ENCODE measurements around the gene THAP11. TPM values are rescaled to one million over a fixed set of nuclear protein-coding genes. Genes with fewer than 3 reads are reported as not detected.
A peak's percentile ranks its signal among the peaks of the same experiment; 100 is the strongest.

The THAP11 gene
- total RNA-seq, 1 experiment from 2014 or later, result 20.5 TPM

GRCh38 chr16:67801241-67801640, 40.9 kb upstream of the THAP11 start:
- Mint-ChIP-seq H3K9me3 (ENCODE audit: unreplicated experiment) (no peaks in the 10 kb centered on the region), H3K4me3 (ENCODE audit: unreplicated experiment) (no peak overlapping the region), H3K27ac (ENCODE audit: low read depth, unreplicated experiment) (no peak overlapping the region), H3K4me1 (ENCODE audit: insufficient read depth, unreplicated experiment) (peaks cover 19% of the 10 kb centered on the region), H3K36me3 (ENCODE audit: insufficient read depth, unreplicated experiment) (peaks cover 58% of the 10 kb centered on the region), H3K27me3 (ENCODE audit: insufficient read depth, unreplicated experiment) (no peaks in the 10 kb centered on the region)
- ChIA-PET POLR2A (interaction anchor here (1.0 to 1.6 kb wide), 3 partner anchors 15 to 134 kb away, joined by 3 read pairs; partner anchors contain the start of gene GFOD2), CTCF (interaction anchor here (0.7 to 3.1 kb wide), 4 partner anchors 9 to 1110 kb away, joined by 3 to 21 read pairs (median 4); no protein-coding TSS in a partner anchor)
- intact Hi-C loops (cut with micrococcal nuclease), result loop anchor here (10.0 kb wide), 1 partner anchor 276 kb away; the partner anchor contains the start of gene RIPOR1
- no TSS peak for BruUV-seq (replicated peaks)
- DNase-seq (ENCODE audit: unreplicated experiment), result no peak
- TF ChIP-seq, protein P1, sequence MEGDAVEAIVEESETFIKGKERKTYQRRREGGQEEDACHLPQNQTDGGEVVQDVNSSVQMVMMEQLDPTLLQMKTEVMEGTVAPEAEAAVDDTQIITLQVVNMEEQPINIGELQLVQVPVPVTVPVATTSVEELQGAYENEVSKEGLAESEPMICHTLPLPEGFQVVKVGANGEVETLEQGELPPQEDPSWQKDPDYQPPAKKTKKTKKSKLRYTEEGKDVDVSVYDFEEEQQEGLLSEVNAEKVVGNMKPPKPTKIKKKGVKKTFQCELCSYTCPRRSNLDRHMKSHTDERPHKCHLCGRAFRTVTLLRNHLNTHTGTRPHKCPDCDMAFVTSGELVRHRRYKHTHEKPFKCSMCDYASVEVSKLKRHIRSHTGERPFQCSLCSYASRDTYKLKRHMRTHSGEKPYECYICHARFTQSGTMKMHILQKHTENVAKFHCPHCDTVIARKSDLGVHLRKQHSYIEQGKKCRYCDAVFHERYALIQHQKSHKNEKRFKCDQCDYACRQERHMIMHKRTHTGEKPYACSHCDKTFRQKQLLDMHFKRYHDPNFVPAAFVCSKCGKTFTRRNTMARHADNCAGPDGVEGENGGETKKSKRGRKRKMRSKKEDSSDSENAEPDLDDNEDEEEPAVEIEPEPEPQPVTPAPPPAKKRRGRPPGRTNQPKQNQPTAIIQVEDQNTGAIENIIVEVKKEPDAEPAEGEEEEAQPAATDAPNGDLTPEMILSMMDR (IDR thresholded peaks at IDR 0.05; ENCODE audit: unreplicated experiment), result no peak

DNA sequence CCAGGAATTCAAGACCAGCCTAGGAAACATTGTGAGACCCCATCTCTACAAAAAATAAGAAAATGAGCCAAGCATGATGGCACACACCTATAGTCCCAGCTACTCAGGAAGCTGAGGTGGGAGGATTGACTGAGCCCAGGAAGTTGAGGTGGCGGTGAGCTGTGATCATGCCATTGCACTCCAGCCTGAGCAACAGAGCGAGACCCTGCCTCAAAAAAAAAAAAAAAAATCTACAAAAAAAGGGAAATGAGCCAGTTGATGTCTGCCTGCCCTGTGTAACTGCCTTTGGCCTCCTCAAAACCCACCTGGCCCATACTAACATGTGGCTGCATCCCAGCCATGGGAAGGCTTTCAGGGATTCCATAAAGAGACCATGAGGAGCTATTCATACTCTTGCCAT, 40.2 kb upstream of the THAP11 start:
- POLR2A ChIA-PET, result interaction anchor here (1.1 to 1.6 kb wide), 2 partner anchors 83 to 134 kb away, joined by 3 read pairs; partner anchors contain the start of gene GFOD2
- CTCF ChIA-PET, result interaction anchor here (0.7 to 3.1 kb wide), 3 partner anchors 8 to 1110 kb away, joined by 3 to 21 read pairs (median 4); no protein-coding TSS in a partner anchor
- peaks cover 58% of the 10 kb centered on the region for H3K36me3 Mint-ChIP-seq (ENCODE audit: insufficient read depth, unreplicated experiment)
- no peak for DNase-seq (ENCODE audit: unreplicated experiment)
- no peak overlapping the region for H3K4me3 Mint-ChIP-seq (ENCODE audit: unreplicated experiment)
- H3K4me1 Mint-ChIP-seq (ENCODE audit: insufficient read depth, unreplicated experiment), result peaks cover 13% of the 10 kb centered on the region
- BruUV-seq (replicated peaks), result no TSS peak
- H3K9me3 Mint-ChIP-seq (ENCODE audit: unreplicated experiment), result no peaks in the 10 kb centered on the region
- intact Hi-C loops (cut with micrococcal nuclease), result loop anchor here (10.0 kb wide), 1 partner anchor 277 kb away; the partner anchor contains the start of gene RIPOR1
- no peaks in the 10 kb centered on the region for H3K27me3 Mint-ChIP-seq (ENCODE audit: insufficient read depth, unreplicated experiment)
- TF ChIP-seq, protein P1 (IDR thresholded peaks at IDR 0.05; ENCODE audit: unreplicated experiment), result no peak
- H3K27ac Mint-ChIP-seq (ENCODE audit: low read depth, unreplicated experiment), result no peak overlapping the region

- no peak overlapping the region for H3K4me3 Mint-ChIP-seq (ENCODE audit: unreplicated experiment)
- H3K27me3 Mint-ChIP-seq (ENCODE audit: insufficient read depth, unreplicated experiment), result no peaks in the 10 kb centered on the region
- CTCF ChIA-PET, result interaction anchor here (0.6 to 3.1 kb wide), 9 partner anchors 8 to 284 kb away, joined by 3 to 21 read pairs (median 3); partner anchors contain the start of gene CTCF
- H3K4me1 Mint-ChIP-seq (ENCODE audit: insufficient read depth, unreplicated experiment), result peaks cover 10% of the 10 kb centered on the region
- intact Hi-C loops (cut with micrococcal nuclease), result loop anchor here (10.0 kb wide), 1 partner anchor 279 kb away; the partner anchor contains the start of gene RIPOR1
- TF ChIP-seq, protein P1 (IDR thresholded peaks at IDR 0.05; ENCODE audit: unreplicated experiment), result no peak
- H3K9me3 Mint-ChIP-seq (ENCODE audit: unreplicated experiment), result no peaks in the 10 kb centered on the region
- peaks cover 47% of the 10 kb centered on the region for H3K36me3 Mint-ChIP-seq (ENCODE audit: insufficient read depth, unreplicated experiment)
- no TSS peak for BruUV-seq (replicated peaks)
- no peak for DNase-seq (ENCODE audit: unreplicated experiment)
- POLR2A ChIA-PET, result interaction anchor here (1.2 kb wide), 1 partner anchor 80 kb away, joined by 3 read pairs; no protein-coding TSS in a partner anchor
- no peak overlapping the region for H3K27ac Mint-ChIP-seq (ENCODE audit: low read depth, unreplicated experiment)
Observed at GRCh38 chr16:67803894-67804293, 38.2 kb upstream of the THAP11 start.

GRCh38 chr16:67804853-67805542, 37.1 kb upstream of the THAP11 start:
- Mint-ChIP-seq H3K36me3 (ENCODE audit: insufficient read depth, unreplicated experiment) (peaks cover 37% of the 10 kb centered on the region), H3K27ac (ENCODE audit: low read depth, unreplicated experiment) (peak overlapping the region; percentile 89), H3K4me1 (ENCODE audit: insufficient read depth, unreplicated experiment) (peaks cover 10% of the 10 kb centered on the region), H3K9me3 (ENCODE audit: unreplicated experiment) (no peaks in the 10 kb centered on the region), H3K4me3 (ENCODE audit: unreplicated experiment) (peak overlapping the region; percentile 90), H3K27me3 (ENCODE audit: insufficient read depth, unreplicated experiment) (no peaks in the 10 kb centered on the region)
- BruUV-seq (replicated peaks), result TSS peak; percentile 47
- CTCF ChIA-PET, result interaction anchor here (0.6 to 1.3 kb wide), 3 partner anchors 9 to 236 kb away, joined by 3 to 6 read pairs (median 4); no protein-coding TSS in a partner anchor
- POLR2A ChIA-PET, result interaction anchor here (0.6 kb wide), 1 partner anchor 138 kb away, joined by 3 read pairs; no protein-coding TSS in a partner anchor
- no peak for DNase-seq (ENCODE audit: unreplicated experiment)
- TF ChIP-seq, protein P1 (IDR thresholded peaks at IDR 0.05; ENCODE audit: unreplicated experiment), result no peak
- intact Hi-C loops (cut with micrococcal nuclease), result loop anchor here (5.0 to 10.0 kb wide), 2 partner anchors 88 to 280 kb away; partner anchors contain the start of genes GFOD2 and RIPOR1
